GM21526 (cell line): ENCODE results near the gene MVB12B.

Experiments
- ATAC-seq: cut with Tn5 transposase; IDR thresholded peaks from one replicate; pipeline ENCODE4 v1.9.1; 2021; ENCODE audit warnings: moderate library complexity; ENCODE audit not compliant: unreplicated experiment, low FRiP score

The MVB12B gene

GRCh38 chr9:126380447-126380846, 53.8 kb downstream of the MVB12B start:
- ATAC-seq = no peak

GRCh38 chr9:126381195-126381594, 54.6 kb downstream of the MVB12B start:
- ATAC-seq = no peak

DNA sequence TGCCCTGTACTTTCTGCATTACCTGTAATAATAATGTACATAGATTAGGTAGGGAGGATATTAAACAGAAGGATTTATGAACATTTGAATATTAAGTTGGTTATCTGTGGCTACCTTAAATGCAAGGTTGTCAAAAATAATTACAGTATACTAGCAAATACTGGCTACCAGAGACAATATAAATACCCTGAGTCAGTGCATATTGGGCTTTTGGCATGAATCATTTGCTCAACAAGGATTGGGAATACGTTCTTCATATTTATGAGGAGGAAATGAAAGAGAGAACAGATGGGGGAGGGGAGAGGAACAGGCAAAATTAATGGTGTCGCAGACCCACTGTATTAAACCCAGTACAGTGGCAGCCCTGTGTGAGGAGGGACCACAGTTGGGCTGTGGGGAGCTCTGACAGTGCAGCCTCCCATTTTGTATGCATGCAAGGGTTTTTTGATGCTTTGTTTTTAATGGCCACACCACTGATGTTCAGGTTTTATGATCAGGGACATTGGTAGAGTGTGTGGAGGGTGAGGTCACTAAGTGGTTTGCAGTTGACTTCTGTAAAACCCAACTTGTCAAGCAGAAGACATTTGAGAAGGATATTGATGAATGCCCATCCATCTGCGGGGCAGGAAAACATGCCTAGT, 56.9 kb downstream of the MVB12B start:
- no peak for ATAC-seq

DNA sequence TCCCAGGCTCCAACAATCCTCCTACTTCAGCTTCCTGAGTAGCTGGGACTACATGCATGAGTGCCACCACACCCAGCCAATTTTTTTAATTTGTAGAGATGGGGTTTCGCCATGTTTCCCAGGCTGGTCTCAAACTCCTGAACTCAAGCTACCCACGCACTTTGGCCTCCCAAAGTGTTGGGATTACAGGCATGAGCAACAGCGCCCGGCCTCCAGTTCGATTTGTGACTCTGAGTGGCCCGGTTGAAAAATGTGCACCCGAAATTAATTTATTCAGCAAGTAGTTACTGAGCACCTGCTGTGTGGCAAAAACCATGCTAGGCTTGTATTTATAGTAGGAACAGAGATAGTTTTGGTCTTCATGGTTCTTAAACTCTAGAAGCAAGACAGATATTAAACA, 58.3 kb downstream of the MVB12B start:
- ATAC-seq = no peak

DNA sequence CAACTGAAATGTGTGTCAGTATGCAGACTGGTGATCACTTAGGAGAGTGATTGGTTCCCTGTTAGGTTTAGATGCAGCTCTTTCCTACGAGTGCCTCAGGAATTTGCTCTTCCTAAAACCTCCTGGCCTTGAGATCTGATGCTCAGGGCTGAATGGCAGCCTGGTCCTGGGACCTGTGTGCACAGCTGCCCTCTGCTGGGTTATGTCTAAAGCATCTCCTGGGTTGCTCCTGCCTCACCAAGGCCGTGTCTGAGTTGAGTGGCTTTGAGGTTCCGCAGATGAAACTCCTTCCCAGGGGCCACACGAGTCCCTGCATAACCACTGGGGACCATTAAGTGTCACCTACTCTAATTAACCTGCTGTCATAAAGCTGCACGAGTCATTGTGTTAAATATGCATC, 59.5 kb downstream of the MVB12B start:
- ATAC-seq = no peak

DNA sequence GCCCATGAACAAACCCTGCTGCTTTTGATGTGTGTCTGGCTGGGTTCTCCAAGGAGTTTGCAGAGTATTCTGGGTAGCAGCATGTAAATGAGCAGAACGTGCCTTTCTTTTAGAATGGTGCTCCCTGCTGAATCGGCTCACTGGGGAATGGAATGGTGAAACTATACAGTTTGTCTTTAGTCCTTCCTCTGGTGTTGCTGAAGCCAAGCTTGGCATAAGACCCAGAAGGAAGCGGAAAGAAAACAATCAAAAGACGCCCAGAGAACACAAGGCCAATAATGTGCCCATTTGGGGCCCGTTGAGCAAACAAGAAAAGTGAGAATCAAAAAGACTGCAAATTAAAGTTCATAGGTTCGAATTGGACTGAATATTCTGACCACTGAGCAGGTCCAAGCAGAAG, 60.1 kb downstream of the MVB12B start:
- ATAC-seq = no peak

DNA sequence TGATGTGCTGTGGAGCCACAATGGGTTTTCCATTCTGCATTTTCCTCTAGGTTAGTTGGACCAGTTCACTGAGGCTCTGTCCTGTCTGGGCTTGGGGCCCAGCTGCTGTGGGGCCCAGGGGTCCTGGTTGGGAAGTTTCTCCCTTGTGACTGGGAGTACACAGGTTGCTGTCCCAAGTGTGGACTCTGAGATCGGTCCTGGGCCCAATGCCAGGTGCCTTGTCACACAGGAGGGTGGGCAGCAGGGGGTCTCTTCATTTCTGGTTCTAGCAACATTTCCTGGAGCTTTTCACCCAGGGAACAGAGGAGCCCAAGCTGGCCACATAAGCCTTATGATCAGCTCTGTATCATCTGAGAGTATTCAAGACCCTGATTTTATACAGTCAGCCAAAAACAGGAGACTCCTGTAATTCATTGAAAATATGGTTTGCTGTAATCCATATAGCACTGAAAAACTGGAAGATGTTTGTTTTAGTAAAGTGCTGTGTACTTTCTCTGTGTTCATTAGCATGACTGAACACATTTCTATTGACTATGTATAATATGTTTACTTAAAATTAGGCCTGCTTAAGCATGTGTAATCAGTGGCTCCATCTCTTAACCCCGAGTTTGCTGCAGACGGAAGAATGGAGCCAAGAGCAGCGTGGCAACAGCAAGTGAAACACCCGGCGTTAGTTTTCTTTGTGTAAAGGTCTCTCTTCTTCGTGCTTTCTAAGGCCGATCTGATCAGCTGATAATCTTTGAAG, 62.5 kb downstream of the MVB12B start:
- ATAC-seq = no peak

DNA sequence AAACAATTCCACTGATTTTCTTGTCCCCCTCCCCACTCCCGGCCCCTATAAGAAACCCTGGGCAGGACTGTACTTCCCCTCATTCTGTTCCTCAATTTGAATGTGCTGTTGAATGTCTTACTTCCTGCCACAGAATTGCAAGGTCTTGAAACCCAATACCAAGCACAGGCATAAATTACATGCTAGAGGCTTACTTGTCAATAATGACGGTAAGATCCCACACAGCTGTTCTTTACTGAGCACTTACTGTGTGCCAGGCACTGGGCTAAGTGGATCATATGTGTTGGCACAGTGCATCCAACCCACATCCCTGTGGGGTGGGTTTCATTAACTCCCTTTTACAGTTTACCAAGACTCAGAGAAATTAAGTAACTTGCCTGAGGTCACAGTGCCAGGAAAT, 63.4 kb downstream of the MVB12B start:
- ATAC-seq = no peak

DNA sequence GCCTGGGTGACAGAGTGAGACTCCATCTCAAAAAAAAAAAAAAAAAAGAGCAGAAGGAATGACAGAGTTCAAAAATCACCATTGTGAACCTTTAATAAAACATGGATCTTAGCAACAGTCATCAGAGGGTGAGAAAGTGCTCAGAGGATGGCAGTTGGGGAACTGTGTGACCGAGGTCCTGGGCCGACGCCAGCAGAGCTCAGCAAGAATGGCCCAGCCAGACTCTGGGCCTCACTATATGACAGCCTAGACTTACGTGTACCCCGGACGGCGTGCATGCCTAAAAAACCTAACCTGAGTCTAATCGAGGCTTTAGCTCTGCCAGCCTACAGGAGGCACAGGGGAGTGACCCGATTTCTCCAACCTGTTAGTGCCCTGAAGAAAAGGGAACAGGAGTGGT, 64.3 kb downstream of the MVB12B start:
- no peak for ATAC-seq

GRCh38 chr9:126391713-126392661, 65.4 kb downstream of the MVB12B start:
- no peak for ATAC-seq

DNA sequence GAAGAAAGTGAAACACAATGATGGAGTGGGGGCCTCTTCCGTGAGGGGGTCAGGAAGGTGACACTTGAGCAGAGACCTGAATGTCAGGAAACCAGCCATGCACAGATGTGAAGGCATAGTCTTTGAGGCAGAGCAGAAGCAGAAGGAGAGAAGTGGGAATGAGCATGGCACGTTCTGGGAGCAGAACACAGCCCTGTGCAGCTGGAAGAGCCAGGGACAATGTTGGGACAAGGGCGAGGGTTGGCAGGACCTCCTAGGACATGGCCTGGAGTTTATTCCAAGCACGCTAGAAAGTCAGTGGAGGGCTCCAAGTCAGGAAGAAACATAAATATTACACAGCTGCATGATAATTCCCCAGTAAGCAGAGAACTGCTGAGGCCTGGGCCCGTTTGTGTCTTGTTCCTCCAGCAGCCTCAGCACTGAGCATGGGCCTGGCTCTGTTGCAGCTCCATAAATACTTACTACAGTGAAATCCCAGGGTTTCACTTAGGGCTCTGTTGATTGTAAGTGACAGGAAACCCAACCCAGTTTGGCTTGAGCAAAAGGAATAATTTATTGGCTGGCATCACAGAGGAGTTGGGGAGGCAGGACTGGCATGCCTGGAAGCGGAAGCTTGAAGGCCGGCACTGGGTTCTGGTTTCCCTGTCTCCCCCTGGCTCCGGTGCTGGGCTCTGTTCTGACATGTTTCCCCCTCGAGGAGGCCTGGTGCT, 66.2 kb downstream of the MVB12B start:
- ATAC-seq = no peak

DNA sequence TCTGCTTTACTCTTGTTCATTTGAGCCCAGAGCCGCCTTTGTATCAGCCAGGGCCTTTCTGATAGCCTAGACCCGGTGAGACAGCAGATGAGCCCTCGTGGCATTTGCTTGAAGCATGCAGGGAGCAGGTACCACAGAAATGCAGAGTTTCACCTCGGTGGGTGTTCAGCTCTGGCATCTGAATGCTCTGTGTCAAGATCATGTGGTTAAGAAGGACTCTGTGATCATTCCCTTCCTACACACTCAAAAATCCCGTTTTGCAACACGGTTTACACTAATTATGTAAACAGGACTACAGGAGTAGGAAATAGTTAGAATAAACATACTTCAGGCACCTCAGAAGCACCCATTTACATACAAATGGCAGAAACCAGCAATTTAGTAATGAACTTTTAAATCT, 67.2 kb downstream of the MVB12B start:
- ATAC-seq = no peak

DNA sequence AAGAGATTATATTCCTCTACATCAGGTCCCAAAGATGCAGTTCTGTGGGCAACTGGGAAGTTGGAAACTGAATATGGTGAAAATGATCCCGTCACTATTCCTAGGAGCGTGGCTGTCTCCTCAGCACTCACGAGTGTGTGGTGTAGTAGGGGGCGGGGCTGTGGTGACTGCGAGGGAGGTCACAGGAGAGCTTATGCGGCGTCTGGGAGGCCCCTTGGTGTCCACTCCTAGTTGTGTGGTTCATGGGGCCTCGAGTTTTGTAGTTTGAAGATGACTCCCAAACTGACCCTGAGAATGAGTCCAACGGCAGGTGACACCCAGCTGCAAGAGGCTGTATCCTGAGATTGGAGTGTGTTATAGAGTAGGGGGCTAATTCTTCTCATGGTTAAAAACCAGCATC, 68.2 kb downstream of the MVB12B start:
- ATAC-seq = no peak

DNA sequence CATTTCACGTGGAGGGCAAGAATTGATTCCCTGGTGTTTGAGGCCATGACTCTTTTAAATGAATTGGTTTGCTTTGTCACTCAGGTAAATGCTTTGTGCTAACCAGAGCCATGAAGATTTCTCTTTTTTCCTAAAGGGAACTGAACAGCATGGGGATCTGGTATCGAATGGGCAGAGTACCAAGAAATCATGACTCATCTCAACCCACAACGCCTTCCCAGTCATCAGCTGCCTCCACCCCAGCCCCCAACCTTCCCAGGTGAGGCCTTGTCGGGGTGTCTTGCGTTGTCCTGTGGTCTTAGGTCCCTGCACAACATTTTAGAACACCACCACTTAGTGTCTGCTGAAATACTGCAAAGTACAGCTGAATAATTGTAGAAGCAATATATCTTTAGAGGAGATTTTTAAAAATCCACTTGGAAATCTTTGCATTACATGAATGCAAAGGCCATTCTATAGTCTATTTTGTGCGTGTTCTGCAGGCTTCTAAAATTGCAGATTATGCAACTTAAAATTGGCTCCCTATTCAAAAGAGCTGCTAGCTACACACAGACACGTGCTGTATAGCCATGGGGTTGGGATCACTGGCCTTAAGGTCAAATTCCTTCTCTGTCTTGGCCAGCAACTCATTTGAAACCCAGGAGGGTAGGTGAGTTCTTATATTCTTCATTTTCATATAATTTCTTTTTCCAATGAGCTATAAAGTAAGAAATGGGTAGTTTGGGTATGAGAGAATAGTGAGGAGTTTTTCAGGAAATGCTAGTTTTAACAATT, 69.0 kb downstream of the MVB12B start:
- no peak for ATAC-seq

GRCh38 chr9:126397056-126397455, 70.4 kb downstream of the MVB12B start:
- ATAC-seq = peak; percentile 84

DNA sequence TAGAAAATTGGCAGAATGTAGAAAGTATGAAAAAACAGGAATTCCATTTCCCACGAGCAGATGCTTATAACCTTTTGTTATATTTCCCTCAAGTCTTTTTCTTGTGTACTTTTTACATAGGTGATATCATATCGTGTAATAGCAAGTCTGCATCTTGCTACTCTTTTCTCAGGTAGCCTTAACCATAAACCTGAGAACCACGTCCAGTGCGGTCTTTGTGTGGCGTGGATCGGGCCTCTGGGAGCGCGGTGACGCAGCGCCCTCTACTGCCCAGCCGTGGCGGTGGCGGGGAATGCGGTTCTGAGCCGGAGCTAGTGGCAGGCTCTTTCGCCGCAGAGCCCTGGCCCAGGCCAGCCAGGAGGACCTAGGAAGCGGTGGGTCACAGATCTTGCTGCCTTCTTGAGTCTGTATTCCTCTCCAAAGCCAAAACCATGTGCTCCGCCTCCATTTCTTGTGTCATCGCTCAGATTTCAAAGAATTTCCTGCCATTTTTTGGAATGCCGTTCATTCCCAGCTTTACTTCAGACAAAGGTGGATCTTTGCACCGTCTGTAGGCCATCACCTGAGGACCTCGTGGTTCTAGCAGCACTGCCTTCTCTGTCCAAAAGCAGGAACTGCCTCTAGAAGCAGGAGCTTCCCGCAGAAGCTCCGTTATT, 71.9 kb downstream of the MVB12B start:
- ATAC-seq = no peak

DNA sequence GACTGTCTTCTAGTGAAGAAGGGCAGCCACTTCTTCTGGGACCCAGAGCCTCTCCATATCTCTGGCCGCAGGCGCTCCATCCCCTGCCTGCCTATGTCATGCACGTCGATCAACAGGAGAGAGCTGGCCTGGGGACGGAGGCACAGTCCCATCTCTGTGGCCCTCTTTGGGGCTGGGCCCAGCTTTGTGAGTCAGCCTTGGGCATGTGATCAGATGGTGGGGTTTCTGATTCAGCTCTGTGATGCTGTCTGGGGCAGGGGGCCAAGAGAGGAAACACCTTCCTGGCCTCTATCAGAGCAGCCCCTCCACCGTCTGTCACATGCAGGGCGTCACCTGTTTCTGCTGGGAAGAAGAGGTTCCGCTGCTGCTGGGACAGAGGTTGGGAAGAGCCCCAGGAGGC, 72.6 kb downstream of the MVB12B start:
- no peak for ATAC-seq

GRCh38 chr9:126399789-126400188, 73.2 kb downstream of the MVB12B start:
- no peak for ATAC-seq

GRCh38 chr9:126400571-126400970, 73.9 kb downstream of the MVB12B start:
- ATAC-seq = no peak
